Measurements from ENCODE around the gene NUP43. TPM values are rescaled to one million over a fixed set of nuclear protein-coding genes. Genes with fewer than 3 reads are reported as not detected.

The NUP43 gene
- total and polyA plus RNA-seq, 2 of the 13 experiments (the other 11 are each of a cell fraction or from before 2014, with no cell fraction given), result 38.9 to 85.1 TPM

DNA sequence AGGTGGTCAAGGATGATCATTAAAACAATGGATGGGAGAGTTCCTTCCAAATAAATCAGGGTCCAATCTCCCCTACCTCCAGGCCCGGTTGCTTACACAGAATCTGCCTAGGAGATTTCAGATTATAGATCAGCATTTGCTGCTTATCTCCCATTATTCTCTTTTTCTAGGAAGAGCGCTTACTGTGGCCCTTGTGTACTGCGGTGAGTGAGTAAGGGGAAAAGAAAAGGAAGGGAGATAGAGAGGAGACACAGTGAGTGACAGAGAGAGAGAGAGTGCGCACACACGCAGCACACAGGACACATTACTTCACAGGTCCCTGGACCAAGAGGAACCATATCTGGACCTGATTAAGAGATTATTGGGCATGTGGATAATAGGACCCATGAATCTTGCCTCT is 34.6 kb downstream of the NUP43 start:
- Histone ChIP-seq H3K9me3 (ENCODE audit: low read length) (no peaks in the 10 kb centered on the region), H3K36me3 (replicated peaks in 1 of 2; ENCODE audit: control insufficient read depth in 1 of 2, insufficient read depth in 2 of 2, low read length in 2 of 2) (peaks cover 0 to 4% of the 10 kb centered on the region in 2 experiments; a peak in 3 of 5 replicates), H3K27ac (ENCODE audit: extremely low read length, insufficient read depth, low read length) (no peak overlapping the region), H3K4me2 (ENCODE audit: low read depth, low read length) (no peak overlapping the region), H3K27me3 (ENCODE audit: control insufficient read depth in 1 of 2, insufficient read depth in 2 of 2, low read length in 2 of 2) (no peaks in the 10 kb centered on the region), H3K4me3 (replicated peaks in 1 of 3; ENCODE audit: insufficient read depth in 1 of 3, low read depth in 2 of 3, low read length in 3 of 3) (no peak overlapping the region), H3K4me1 (ENCODE audit: insufficient read depth, low read length) (peaks cover 51% of the 10 kb centered on the region), H4K20me1 (ENCODE audit: insufficient read depth, low read length) (peaks cover 47% of the 10 kb centered on the region), H3K9ac (ENCODE audit: insufficient read depth, low read depth, low read length) (no peak overlapping the region), H2AFZ (ENCODE audit: low read length) (no peak overlapping the region), H3K79me2 (ENCODE audit: insufficient read depth, low read length) (peaks cover 92% of the 10 kb centered on the region)
- intact Hi-C loops (cut with micrococcal nuclease; ENCODE audit: unreplicated experiment), result no loop called here
- no peak for ATAC-seq
- CTCF ChIA-PET (ENCODE audit: low intra/inter-chr PET ratio, low total read pairs), result no interaction called here
- DNase-seq (ENCODE audit: low spot score), result no peak
- FAIRE-seq, result no peak
- POLR2A ChIA-PET, result no interaction called here
- WGBS (ENCODE audit: low lambda C conversion rate), result 94% methylated on average over 5 of the region's 5 CpGs
- in situ Hi-C loops (cut with HindIII; ENCODE audit: extremely low pct_ligation_motif_present, low pct_unique_long_range_greater_than_20kb), result loop anchor here (10.0 kb wide), 1 partner anchor 147 kb away; the partner anchor contains the start of gene GINM1
- TF ChIP-seq FOXK2 (IDR thresholded peaks at IDR 0.05) (0 out of 2 replicates have a peak, but pooled peaks have one; percentile 10), MED8 (CRISPR knock-in tag; IDR thresholded peaks at IDR 0.05; ENCODE audit: insufficient replicate concordance) (peak; percentile 27), RBFOX2 (IDR thresholded peaks at IDR 0.05; ENCODE audit: low read depth, low read length) (0 out of 2 replicates have a peak, but pooled peaks have one; percentile 1), HMG20B (CRISPR knock-in tag; conservative IDR thresholded peaks at IDR 0.05) (no peak)
- BruUV-seq (replicated peaks), result no TSS peak

DNA sequence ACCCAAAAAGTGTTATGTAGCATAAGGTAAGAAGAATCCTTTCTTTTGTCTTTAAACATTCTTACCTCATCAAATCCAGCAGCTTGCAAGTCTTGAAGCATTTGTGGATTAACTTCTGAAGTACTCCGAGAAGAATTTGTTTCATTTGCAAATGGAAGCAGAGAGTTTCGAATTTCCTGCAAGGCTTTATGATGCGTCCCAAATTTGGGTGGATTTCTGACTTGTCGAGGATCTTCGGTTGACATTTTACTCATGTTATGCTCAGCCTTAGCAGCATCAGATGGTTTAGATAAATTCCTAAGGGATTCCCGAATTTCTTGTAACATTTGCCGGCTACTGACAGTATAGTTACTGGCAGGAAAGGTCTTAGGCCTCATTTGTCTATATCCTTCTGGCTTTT is 44.6 kb downstream of the NUP43 start:
- WGBS (ENCODE audit: low lambda C conversion rate), result 97% methylated on average over 7 of the region's 7 CpGs
- H2AFZ ChIP-seq (ENCODE audit: low read length), result no peak overlapping the region
- FAIRE-seq (no peak), ATAC-seq (no peak), DNase-seq (ENCODE audit: low spot score) (no peak)
- no peak overlapping the region for H3K4me2 ChIP-seq (ENCODE audit: low read depth, low read length)
- peaks cover 86% of the 10 kb centered on the region for H3K79me2 ChIP-seq (ENCODE audit: insufficient read depth, low read length)
- no peak overlapping the region for H3K9ac ChIP-seq (ENCODE audit: insufficient read depth, low read depth, low read length)
- H3K4me3 ChIP-seq (replicated peaks in 1 of 3; ENCODE audit: insufficient read depth in 1 of 3, low read depth in 2 of 3, low read length in 3 of 3), result no peak overlapping the region
- ChIA-PET CTCF (ENCODE audit: low intra/inter-chr PET ratio, low total read pairs) (no interaction called here), POLR2A (no interaction called here)
- H3K27ac ChIP-seq (ENCODE audit: extremely low read length, insufficient read depth, low read length), result no peak overlapping the region
- peaks cover 11 to 48% of the 10 kb centered on the region in 2 experiments for H3K36me3 ChIP-seq (replicated peaks in 1 of 2; ENCODE audit: control insufficient read depth in 1 of 2, insufficient read depth in 2 of 2, low read length in 2 of 2)
- no peaks in the 10 kb centered on the region for H3K27me3 ChIP-seq (ENCODE audit: control insufficient read depth in 1 of 2, insufficient read depth in 2 of 2, low read length in 2 of 2)
- in situ Hi-C loops (cut with HindIII; ENCODE audit: extremely low pct_ligation_motif_present, low pct_unique_long_range_greater_than_20kb) (no loop called here), intact Hi-C loops (cut with micrococcal nuclease; ENCODE audit: unreplicated experiment) (no loop called here)
- no peaks in the 10 kb centered on the region for H3K4me1 ChIP-seq (ENCODE audit: insufficient read depth, low read length)
- H4K20me1 ChIP-seq (ENCODE audit: insufficient read depth, low read length), result peaks cover 33% of the 10 kb centered on the region
- TSS peak; percentile 26 for BruUV-seq (replicated peaks)
- no peaks in the 10 kb centered on the region for H3K9me3 ChIP-seq (ENCODE audit: low read length)
- TF ChIP-seq ZNF850 (CRISPR knock-in tag; conservative IDR thresholded peaks at IDR 0.05) (no peak), ZNF263 (CRISPR knock-in tag; IDR thresholded peaks at IDR 0.05) (no peak), TCF7L2 (IDR thresholded peaks at IDR 0.05; ENCODE audit: low read depth, low read length) (no peak), ZNF567 (CRISPR knock-in tag; IDR thresholded peaks at IDR 0.05; ENCODE audit: borderline replicate concordance) (no peak), MIXL1 (CRISPR knock-in tag; IDR thresholded peaks at IDR 0.05) (no peak), NFRKB (IDR thresholded peaks at IDR 0.05) (no peak), ZNF746 (CRISPR knock-in tag; IDR thresholded peaks at IDR 0.05) (no peak), KDM6A (CRISPR knock-in tag; IDR thresholded peaks at IDR 0.05; ENCODE audit: low read depth) (no peak), MEIS1 (CRISPR knock-in tag; IDR thresholded peaks at IDR 0.05; ENCODE audit: borderline replicate concordance) (no peak), PATZ1 (CRISPR knock-in tag; IDR thresholded peaks at IDR 0.05) (no peak), ZNF430 (CRISPR knock-in tag; IDR thresholded peaks at IDR 0.05) (no peak), ZBTB8A (CRISPR knock-in tag; IDR thresholded peaks at IDR 0.05; ENCODE audit: borderline replicate concordance, low read depth) (no peak), ETV6 (CRISPR knock-in tag; conservative IDR thresholded peaks at IDR 0.05) (no peak), MYC (CRISPR knock-in tag; IDR thresholded peaks at IDR 0.05; ENCODE audit: borderline replicate concordance) (no peak)
- TF ChIP-seq, protein P1, sequence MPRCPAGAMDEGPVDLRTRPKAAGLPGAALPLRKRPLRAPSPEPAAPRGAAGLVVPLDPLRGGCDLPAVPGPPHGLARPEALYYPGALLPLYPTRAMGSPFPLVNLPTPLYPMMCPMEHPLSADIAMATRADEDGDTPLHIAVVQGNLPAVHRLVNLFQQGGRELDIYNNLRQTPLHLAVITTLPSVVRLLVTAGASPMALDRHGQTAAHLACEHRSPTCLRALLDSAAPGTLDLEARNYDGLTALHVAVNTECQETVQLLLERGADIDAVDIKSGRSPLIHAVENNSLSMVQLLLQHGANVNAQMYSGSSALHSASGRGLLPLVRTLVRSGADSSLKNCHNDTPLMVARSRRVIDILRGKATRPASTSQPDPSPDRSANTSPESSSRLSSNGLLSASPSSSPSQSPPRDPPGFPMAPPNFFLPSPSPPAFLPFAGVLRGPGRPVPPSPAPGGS (CRISPR knock-in tag; IDR thresholded peaks at IDR 0.05), result no peak

Data from HepG2 (cell line).